Stimulated activated memory B cell treated with anti-CD40 and anti-IgM and Interleukin-4, amounts not matched to agents 10 μg/mL and 1 μg/mL and 100 μg/mL, for 72 hours (primary cell): Measurements from ENCODE around the gene VTA1.

Experiments
- ATAC-seq: fragments of 150-1000 bp; cut with Tn5 transposase; 2 replicates; pipeline ENCODE4 v1.10.0; 2021
- H3K27ac Mint-ChIP-seq: one replicate; pipeline ENCODE4 v1.8.0; 2022; ENCODE audit warnings: mild to moderate bottlenecking, mixed read lengths
- H3K27me3 Mint-ChIP-seq: one replicate; pipeline ENCODE4 v1.8.0; 2022; ENCODE audit warnings: mixed read lengths
- H3K36me3 Mint-ChIP-seq: one replicate; pipeline ENCODE4 v1.8.0; 2022; ENCODE audit warnings: mixed read lengths
- H3K4me1 Mint-ChIP-seq: one replicate; pipeline ENCODE4 v1.8.0; 2022; ENCODE audit warnings: mixed read lengths
- H3K4me3 Mint-ChIP-seq: one replicate; pipeline ENCODE4 v1.8.0; 2022; ENCODE audit warnings: mild to moderate bottlenecking, moderate library complexity, mixed read lengths
- H3K9me3 Mint-ChIP-seq: one replicate; pipeline ENCODE4 v1.8.0; 2022; ENCODE audit warnings: mixed read lengths

Gene VTA1

DNA sequence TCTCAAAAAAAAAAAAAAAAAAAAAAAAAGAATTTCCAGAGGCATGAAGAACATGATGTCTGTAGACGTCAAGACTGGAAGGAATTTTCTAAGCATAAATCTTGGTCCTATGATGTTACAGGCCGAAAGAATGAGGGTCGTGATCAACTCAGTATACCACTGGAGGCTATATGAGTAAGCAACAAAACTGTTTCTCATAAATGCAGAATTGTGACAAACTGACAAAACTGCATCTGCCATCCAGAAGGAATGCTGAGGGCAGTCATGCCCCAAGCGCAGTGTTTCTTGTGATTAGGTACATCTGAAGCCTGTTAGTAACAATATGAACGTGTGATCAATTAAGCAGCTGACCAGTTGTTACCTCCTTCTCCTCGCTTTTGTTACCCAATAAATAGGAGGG lies 111.2 kb downstream of the VTA1 start:
- Mint-ChIP-seq H3K27ac (no peak overlapping the region), H3K9me3 (peaks cover 3% of the 10 kb centered on the region), H3K36me3 (no peaks in the 10 kb centered on the region), H3K27me3 (peaks cover 7% of the 10 kb centered on the region), H3K4me3 (no peak overlapping the region), H3K4me1 (no peaks in the 10 kb centered on the region)
- ATAC-seq = no peak

DNA sequence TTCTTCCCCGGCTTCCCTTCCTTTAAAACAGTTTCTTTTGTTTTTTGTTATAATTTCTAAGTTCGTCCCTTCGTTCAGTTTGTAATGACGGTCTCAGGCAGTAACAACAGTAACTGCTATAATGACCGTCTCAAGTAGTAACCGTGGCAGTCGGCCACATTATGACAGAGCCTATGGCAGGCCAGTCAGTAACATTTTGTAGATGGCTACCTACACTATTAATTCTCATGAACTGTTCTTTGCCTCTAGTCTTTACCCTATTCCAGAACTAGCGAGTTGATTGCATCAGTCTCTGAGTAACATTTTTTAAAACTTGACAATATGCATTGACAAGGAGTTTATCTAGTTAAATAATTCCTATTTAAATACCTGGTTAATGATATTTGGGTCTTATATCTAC lies 111.7 kb downstream of the VTA1 start:
- Mint-ChIP-seq H3K4me3 (no peak overlapping the region), H3K9me3 (peaks cover 3% of the 10 kb centered on the region), H3K36me3 (no peaks in the 10 kb centered on the region), H3K27ac (no peak overlapping the region), H3K4me1 (no peaks in the 10 kb centered on the region), H3K27me3 (peaks cover 7% of the 10 kb centered on the region)
- ATAC-seq = no peak

DNA sequence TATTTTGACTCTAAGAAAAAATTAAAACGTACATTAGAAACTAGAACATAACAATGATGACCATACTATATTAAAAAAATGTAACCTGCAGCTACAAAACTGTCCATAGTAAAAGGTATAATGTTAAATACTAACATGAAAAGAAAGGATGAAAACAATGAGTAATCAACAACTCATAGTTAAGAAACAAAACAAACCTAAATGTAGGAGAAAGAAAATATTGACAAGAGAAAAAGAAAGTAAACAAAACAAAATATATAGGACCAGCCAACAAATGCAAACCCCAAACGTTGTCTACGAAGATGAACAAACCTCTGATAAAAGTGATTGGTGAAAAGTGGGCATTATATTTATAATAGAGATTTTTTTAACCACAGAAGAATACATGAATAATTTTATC lies 113.7 kb downstream of the VTA1 start:
- H3K4me1 Mint-ChIP-seq = no peaks in the 10 kb centered on the region
- peaks cover 3% of the 10 kb centered on the region for H3K9me3 Mint-ChIP-seq
- peaks cover 7% of the 10 kb centered on the region for H3K27me3 Mint-ChIP-seq
- H3K4me3 Mint-ChIP-seq = no peak overlapping the region
- H3K27ac Mint-ChIP-seq = no peak overlapping the region
- H3K36me3 Mint-ChIP-seq = no peaks in the 10 kb centered on the region
- no peak for ATAC-seq

DNA sequence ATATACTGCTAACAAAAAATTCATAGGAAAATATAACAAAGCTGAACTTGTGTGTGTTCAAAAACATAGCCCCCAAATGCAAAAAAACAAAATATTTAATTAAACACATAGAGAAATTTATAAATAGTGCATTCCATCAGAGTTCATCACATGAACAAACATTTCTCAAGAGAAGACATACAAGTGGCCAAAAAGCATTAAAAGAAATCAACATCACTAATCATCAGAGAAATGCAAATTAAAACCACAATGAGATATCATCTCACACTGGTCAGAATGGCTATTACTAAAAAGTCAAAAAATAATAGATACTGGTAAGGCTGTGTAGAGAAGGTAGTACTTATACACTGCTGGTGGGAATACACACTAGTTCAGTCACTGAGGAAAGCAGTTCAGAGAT lies 115.2 kb downstream of the VTA1 start:
- no peak for ATAC-seq
- Mint-ChIP-seq H3K27me3 (peaks cover 7% of the 10 kb centered on the region), H3K36me3 (no peaks in the 10 kb centered on the region), H3K27ac (no peak overlapping the region), H3K4me1 (no peaks in the 10 kb centered on the region), H3K9me3 (peaks cover 3% of the 10 kb centered on the region), H3K4me3 (no peak overlapping the region)

DNA sequence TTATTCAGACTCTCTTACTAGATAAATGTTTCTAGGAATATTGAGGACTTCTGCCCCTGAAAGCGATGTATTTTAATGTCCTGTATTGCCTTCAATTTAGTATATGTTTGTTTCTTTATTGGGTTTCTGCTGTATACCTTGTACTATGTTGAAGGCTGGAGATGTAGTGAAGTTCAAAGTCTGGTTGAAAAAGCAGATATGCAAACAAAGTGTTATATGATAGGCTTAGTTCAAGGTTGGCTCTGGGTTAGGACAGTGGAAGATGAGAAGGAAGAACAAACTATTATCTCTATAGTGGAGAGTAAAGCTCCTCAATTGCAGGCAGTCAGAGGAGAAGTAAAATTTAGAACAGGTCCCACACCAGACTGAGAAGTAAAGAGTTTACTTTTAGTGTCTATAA lies 118.4 kb downstream of the VTA1 start:
- H3K27ac Mint-ChIP-seq = no peak overlapping the region
- H3K4me1 Mint-ChIP-seq = no peaks in the 10 kb centered on the region
- H3K4me3 Mint-ChIP-seq = no peak overlapping the region
- no peaks in the 10 kb centered on the region for H3K27me3 Mint-ChIP-seq
- no peaks in the 10 kb centered on the region for H3K36me3 Mint-ChIP-seq
- no peak for ATAC-seq
- peaks cover 3% of the 10 kb centered on the region for H3K9me3 Mint-ChIP-seq

DNA sequence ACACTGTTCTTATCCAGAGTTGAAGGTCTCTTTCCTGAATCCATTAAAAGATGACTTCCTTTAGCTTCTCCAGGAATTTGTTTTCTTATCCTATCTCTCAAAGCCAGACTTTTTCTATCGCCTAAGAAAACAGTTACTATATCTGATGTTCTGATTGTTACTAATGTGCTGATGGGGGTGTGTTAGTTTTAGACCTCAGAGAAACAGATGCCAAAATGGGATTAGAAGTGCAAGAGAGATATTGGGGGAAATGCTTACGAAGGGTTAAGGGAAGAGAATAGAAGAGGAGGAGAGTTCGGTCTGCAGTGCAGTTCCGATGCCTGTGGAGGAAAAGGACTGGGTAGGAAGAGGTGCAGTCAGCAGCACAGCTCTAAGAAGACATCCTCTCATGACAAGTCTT lies 119.0 kb downstream of the VTA1 start:
- Mint-ChIP-seq H3K27ac (no peak overlapping the region), H3K4me1 (no peaks in the 10 kb centered on the region), H3K36me3 (no peaks in the 10 kb centered on the region), H3K4me3 (no peak overlapping the region), H3K9me3 (no peaks in the 10 kb centered on the region), H3K27me3 (no peaks in the 10 kb centered on the region)
- ATAC-seq = no peak

DNA sequence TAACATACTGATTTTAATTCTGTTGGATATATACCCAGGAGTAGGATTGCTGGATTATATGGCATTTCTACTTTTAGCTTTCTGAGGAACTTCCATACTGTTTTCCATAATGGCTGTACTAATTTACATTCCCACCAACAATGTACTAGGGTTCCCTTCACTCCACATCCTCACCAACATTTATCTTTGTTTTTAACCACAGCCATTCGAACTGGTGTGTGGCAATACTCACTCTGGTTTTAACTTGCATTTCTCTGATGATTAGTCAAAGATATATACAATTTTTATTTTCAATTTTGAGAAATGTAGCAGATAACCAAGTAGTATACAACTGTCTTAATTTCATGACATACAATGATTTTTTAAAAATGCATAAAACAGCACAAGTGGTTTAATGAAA lies 124.4 kb downstream of the VTA1 start:
- H3K4me1 Mint-ChIP-seq = no peaks in the 10 kb centered on the region
- no peak overlapping the region for H3K4me3 Mint-ChIP-seq
- ATAC-seq = no peak
- H3K27ac Mint-ChIP-seq = no peak overlapping the region
- H3K27me3 Mint-ChIP-seq = peaks cover 9% of the 10 kb centered on the region
- H3K36me3 Mint-ChIP-seq = no peaks in the 10 kb centered on the region
- no peaks in the 10 kb centered on the region for H3K9me3 Mint-ChIP-seq
